ENCODE results near the gene ZNF385C.
A peak's percentile ranks its signal among the peaks of the same experiment; 100 is the strongest.

ZNF385C gene

GRCh38 chr17:42122371-42123303, 24.4 kb upstream of the ZNF385C start, which contains the start of gene HSPB9:
Gene HSPB9 (plus strand): TSS chr17:42122804. CDS start chr17:42122851, 47 bp downstream.
- DNase-seq: no peak

GRCh38 chr17:42120770-42121769, 22.8 kb upstream of the ZNF385C start, which contains the start of gene KAT2A:
Gene KAT2A (minus strand): TSS chr17:42121367. CDS start chr17:42121304, 63 bp downstream.
- DNase-seq: peak; percentile 40

- DNase-seq: no peak
These were observed 22.0 kb upstream of the ZNF385C start for GRCh38 chr17:42120161-42120769.

GRCh38 chr17:42119301-42119700, 21.0 kb upstream of the ZNF385C start:
- DNase-seq: no peak

- no peak for DNase-seq
These were observed 20.3 kb upstream of the ZNF385C start for GRCh38 chr17:42118545-42118944.

GRCh38 chr17:42118126-42118510, 19.8 kb upstream of the ZNF385C start:
- no peak for DNase-seq

- DNase-seq: no peak
These were observed 19.3 kb upstream of the ZNF385C start for GRCh38 chr17:42117397-42118125.

GRCh38 chr17:42116705-42117396, 18.6 kb upstream of the ZNF385C start:
- no peak for DNase-seq

- DNase-seq: no peak
These were observed 15.8 kb upstream of the ZNF385C start for GRCh38 chr17:42114118-42114517.

GRCh38 chr17:42113293-42114069, 15.2 kb upstream of the ZNF385C start:
- DNase-seq: no peak

- DNase-seq: peak; percentile 22
These were observed 14.4 kb upstream of the ZNF385C start, which contains the start of gene DHX58 for GRCh38 chr17:42112552-42113176. Gene DHX58 (minus strand): TSS chr17:42112714. CDS start chr17:42111892, 822 bp downstream.

GRCh38 chr17:42111871-42112551, 13.7 kb upstream of the ZNF385C start:
- no peak for DNase-seq

GRCh38 chr17:42111265-42111636, 13.0 kb upstream of the ZNF385C start:
- no peak for DNase-seq

- no peak for DNase-seq
These were observed 12.3 kb upstream of the ZNF385C start for GRCh38 chr17:42110301-42111264.

GRCh38 chr17:42109086-42109485, 10.8 kb upstream of the ZNF385C start:
- DNase-seq: no peak

GRCh38 chr17:42107597-42108576, 9.6 kb upstream of the ZNF385C start:
- no peak for DNase-seq

GRCh38 chr17:42107124-42107523, 8.9 kb upstream of the ZNF385C start:
- no peak for DNase-seq

All from GOT3 (cell line).